HG03439 (cell line): ENCODE results near the gene TCFL5.

Source experiments
- ATAC-seq: cut with Tn5 transposase; IDR thresholded peaks from one replicate; pipeline ENCODE4 v1.9.1; 2021; ENCODE audit warnings: mild to moderate bottlenecking, moderate library complexity; ENCODE audit not compliant: unreplicated experiment

TCFL5 gene

DNA sequence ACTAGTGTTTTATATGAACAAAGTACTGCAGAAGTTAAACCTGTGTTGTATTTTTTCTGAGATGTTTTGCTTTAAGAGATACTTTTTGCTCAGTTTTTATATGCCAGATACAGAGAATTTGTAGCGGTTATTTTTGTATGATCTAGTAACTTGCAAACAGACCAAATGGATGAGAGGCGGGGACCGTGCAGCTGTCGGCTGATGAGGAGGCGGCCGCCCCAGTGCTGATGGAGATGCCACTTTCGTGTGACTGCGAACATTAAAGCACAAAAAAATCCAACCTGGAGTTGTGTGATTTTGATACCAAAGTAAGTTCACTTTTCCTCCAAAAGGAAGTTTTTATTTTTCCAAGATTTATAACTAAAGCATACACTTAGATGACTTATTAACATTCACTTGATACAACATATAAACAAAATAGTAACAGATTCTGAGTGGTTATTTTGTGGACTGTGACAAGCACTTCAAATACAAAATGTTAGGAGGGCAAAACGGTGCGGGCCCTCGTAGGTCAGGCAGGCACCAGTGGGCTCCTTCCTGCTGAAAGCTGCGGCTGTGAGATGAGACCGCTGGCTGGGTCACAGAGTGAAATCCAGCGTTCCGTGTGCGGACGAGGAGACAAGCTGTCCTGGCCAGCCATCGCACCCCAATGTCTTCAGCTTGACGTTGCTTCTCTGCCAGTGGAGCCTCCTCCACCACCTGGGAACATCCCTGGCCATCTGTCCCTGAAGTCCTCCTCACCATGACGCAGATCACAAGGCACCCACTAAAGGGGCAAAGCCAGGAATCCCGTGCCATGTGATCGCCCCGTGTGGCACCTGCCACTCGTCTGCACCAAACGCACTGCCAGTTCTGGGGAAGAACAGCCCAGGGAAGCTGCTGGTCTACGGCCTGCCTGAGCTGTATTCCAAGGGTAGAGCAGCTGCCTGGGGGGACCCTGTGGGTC lies 61.0 kb downstream of the TCFL5 start:
- ATAC-seq = no peak

DNA sequence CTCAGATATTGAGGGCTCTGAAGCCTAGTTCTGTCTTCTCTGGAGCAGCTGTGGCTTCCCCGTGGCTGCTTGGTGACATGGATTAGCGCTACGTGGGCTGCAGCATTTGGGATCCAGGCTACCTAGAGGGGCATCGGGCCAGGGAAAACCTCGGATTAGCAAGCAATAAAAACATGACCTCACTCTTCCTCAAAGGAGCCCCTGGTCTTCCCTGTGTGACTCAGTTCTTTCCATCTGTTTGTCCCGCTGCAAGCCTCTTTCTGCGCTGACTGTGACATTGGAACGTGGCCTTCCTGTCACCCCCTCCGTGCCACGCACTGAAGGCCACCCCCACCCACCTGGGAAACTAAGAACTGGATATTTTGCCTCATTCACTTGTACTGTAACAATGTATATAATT lies 61.7 kb downstream of the TCFL5 start:
- ATAC-seq = no peak

DNA sequence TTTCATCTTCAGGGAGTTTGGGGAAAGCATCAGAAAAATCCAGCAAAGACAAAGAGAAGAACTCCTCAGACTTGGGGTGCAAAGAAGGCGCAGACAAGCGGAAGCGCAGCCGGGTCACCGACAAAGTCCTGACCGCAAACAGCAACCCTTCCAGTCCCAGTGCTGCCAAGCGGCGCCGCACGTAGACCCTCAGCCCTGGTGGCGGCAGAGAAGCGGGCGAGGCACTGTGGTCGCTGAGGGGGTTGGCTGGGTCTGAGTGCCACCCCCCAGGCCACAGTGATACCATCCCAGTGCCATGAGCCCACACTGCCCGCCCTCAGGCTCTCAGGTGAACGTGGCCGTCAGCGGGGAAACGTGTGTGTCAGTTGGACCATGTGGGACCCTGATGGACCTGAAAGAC lies 62.2 kb downstream of the TCFL5 start:
- no peak for ATAC-seq

DNA sequence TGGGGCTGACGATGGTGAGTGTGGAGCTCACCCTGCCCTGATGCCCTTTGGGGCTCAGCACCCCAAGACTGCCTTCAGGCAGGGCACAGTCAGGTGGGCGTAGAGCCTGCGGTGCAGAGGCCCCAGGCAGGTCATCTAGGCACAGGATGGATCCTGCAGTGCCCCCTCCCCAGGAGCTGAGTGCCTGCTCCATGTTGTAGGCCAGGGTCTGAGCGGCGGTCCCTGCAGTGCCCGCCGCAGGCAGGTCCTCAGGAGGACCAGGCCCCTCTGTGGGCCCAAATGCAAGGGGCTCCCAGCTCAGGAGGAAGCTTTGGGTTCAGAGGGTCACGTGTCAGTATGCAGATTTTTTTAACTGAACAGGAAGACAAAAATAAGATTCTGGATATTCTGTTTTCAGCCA lies 62.6 kb downstream of the TCFL5 start:
- ATAC-seq = no peak

DNA sequence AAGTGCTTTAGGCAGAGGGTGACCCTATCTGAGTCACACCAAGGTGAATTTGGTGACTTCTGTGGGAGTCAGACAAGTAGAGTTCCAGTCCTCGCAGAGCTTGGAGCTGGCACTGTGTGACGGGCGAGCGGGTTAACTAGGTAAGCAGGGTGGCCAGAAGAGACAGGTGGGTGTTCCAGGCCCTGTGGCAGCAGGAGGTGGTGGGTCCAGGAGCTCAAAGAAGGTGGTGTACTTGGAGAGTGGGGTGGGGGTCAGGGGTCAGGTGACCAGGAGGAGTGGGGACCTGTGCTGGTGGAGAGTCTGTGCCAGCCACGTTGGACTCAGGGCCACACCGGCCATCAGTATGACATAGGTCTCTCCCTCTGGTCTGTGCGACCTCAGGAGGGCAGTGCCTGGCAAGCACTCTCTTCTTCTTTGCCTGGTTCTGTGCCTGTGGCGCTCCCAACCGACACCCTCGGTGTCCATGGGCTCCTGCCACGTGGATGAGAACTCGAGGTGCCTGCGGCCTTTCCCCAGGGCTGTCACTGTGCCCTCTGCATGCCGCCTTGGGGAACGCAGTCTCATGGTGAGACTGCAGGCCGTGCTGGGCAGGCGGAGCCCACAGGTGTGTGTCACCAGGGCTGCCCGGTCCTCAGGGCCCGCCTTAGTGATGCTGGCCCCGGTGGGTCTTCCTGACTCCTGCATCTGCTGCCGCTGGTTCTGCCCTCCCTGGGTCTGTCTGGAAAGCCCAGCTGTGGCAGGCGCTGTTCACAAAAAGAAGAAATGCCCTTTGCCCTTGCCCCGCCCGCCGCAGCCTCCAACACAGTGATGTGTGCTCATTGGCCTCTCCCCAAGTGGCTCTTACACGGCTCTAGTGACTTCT lies 63.7 kb downstream of the TCFL5 start:
- ATAC-seq = no peak

DNA sequence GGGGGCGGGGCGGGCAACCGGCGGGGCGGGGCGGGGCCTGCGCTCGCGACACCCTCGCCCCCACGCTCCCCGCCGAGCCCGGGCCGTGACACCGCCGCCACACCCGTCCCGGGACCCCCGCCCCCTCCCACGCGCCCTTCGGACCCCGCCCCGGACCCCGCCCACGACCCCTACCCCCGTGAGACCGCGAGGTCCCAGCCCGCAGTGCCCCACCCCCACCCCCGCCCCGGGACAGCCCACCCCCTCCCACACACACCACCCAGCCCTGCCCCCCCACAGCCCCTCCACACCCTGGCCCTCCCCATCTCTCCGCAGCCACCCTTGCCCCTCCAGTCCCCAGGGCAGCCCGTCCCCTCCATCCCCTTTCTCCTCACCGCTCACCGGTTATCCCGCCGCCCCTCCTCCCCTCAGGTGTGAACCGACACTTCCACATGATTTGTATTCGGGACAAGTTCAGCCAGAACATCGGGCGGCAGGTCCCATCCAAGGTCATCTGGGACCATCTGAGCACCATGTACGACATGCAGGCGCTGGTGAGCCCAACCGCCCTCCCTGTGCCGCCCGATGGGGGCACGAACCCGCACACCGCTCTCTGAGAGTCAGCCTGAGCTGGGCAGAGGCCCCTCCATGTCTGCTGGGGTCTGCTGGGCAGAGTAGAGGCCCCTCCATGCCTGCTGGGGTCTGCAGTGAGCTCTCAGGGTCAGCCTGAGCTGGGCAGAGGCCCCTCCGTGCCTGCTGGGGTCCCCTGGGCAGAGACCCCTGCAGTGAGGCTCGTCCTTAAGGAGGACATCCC lies 64.7 kb downstream of the TCFL5 start:
- ATAC-seq = no peak

DNA sequence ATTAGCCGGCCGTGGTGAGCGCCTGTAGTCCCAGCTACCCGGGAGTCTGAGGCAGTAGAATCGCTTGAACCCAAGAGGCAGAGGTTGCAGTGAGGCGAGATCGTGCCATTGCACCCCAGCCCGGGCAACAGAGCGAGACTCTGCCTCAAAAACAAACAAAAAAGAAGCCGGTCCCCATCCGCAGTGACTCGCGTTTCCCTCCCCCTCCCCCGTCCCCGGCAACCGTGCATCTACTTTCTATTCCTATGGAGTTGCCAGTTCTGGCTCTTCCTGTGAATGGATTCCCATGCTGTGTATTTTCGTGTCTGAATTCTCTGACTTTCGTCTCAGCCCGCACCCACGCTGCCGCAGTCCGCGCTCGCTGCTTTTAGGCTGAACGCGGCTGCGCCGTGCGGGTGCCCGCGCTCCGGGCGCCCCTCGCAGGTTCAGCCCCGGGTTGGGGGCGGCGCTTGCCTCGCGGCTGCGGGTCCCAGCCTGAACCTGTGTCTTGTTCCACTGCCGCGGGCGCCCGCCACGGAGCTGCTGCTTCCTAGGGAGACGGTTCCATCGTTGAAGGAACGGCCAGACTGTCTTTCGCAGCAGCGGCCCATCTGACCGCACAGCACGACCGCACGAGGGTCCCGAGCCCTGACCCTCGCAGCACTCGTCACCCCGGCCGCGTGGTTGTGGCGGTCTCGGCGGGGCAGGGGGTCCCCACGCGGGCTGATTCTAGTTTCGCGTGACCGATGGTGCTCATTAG lies 66.4 kb downstream of the TCFL5 start:
- ATAC-seq = no peak

DNA sequence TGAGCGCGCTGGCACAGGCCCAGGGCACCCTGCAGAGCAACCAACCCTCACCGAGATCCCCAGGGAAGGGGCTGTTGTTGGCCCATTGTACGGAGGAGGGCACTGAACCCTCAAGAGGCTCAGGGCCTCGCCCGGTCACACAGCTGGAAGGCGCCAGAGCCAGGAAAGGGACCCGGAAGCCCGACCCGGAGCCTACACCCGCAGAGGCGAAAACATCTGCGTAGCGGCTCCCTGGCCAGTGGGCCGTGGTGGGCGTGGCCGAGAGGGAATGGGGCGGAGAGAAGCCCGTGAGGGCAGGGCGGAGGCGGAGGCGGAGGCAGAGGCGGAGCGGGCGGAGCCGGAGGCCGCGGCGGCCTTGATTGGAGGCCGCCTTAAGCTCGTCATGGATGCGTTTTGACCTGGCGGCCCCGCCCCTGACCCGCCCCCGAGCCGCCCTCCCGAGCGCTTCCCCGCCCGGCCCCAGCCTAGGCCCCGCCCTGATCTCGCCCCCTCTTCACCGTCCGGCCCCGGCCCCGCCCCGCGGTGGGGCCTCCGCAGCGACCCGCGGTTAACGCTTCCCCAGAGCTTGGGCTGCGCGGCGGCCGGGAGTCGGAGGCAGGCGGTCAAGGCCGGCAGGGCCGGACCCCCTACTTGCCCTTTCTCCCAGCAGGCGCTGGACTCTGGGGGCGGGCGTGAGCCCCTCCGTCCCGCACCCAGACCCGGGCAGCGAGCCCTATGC lies 67.5 kb downstream of the TCFL5 start:
- peak; percentile 65 for ATAC-seq

DNA sequence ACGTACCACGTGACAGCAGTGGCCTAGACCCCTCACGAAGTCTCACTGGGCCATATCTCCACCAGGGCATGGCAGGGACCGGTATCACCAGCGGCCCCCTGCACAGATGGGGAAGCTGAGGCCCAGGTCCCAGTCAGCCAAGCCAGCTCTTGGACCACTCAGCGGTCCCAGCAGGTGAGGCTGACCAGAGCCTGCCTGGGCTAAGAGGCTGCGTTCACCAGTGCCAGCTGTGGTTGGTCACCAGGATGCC lies 67.9 kb downstream of the TCFL5 start:
- no peak for ATAC-seq

DNA sequence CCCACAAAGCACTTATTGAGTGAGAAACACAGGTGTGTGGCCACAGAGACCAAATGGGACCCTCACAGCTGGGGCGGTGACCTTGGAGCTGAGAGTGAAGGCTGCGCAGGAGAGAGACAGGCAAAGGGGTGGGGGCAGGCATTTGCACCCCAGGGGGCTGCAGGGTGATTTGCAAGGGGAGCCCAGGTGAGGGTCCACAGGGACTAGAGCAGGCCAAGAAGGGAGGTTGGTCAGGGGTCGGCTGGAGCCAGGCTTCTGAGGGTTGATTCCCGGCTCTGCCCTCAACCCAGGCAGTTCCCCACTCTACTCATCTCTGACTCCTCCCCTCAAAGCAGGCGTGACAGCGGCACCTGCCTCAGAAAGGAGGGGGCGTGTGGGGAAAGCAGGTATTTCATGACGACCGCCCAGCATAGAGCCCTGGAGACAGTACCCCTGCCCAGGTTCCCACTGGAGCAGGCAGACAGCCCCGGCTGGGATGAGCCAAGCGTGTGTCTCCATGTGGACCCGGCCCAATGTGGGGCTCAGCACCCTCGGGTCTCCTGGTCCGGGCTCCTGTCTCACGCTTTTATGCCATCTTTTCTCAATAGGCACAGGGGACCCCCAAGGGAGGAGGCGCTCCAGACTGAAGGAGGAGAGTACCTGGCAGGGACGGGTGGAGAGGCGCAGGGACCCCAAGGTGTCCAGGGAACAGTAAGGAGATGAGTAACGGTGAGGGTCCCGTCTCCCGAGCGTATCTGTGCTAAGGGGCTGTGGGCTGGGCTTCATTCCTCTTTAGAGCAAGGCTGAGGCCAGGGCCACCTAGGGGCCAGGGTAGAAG lies 68.5 kb downstream of the TCFL5 start:
- ATAC-seq = no peak

DNA sequence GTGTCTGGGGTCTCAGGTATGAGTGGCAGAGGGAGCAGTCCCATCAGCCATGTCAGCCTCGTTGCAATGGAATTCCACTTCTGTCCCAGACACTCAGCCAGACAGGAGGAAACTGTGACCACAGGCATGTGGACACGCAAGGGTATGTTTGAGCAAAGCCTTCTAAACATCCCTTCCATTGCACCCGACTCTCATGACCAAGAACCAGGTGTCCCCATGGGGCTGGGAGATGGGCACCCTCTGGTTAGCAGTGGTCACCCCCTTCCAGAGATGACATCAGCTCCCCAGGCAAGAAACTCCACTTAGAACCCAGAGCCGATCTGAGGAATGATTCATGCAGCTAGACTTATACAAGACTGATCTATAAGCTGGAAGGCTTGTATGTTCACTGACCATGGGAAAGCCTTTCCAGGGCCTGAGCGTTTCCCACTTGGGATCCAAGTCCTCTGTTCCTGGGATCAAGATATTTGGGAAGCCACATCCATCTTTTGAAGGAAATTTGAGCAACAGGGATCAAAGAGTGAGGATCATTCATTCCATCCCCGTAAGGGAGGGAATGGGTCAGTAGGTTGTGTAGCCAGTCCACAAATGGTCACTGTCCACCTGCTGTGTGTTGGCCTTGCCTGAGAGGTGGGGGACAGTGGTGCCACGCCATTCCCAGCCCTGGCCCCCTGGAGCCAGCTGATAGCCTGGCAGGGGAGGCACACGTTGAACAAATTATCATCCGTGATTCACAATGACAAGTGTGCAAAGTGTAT lies 69.3 kb downstream of the TCFL5 start:
- ATAC-seq = no peak

DNA sequence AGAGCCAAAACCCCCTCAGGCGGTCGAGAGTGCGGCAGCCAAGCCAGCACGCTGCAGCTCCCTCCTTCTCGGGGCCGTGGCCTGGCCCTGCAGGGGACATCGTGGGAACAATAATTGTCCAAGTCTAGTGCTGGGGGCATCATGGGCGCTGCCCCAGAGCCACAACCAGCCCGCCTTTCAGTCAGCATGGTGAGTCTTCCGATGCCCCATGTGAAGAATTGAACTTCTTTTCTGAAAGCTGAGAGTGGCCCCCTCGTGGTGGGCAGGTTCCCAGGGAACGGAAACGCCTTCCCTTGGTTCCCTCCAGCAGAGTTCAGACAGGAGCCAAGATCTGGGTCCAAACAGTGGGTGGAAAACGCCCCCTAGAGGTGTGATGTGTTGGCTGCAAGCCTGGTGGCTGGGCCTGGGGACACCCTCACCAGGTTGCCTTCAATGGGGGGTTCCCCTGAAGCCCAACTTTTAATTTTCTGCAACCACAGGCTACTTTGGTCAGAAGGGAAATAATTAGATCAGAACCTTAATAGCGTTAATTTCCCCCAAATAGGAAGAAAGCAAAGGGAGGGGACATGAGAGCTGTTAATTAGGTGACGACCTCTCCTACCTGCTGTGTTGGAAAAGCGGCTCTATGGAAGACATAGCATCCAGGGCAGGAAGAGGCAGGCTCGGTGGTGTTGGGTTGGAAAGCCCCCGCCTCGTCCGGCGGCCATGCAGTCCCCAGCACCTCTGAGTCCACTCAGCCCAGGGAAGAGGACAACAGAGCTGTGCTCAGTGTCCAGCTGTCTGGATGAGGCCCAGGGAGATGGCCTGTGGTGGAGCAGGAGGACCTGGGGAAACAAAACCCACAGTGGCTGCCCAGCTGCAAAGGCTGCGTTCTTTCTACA lies 70.1 kb downstream of the TCFL5 start:
- no peak for ATAC-seq
